GM18861 (cell line): ENCODE data around the gene ARHGAP22.
A peak's percentile ranks its signal among the peaks of the same experiment; 100 is the strongest.

Source experiments
- ATAC-seq: cut with Tn5 transposase; IDR thresholded peaks from one replicate; pipeline ENCODE4 v1.9.1; 2021; ENCODE audit not compliant: unreplicated experiment

The ARHGAP22 gene

GRCh38 chr10:48608279-48608681, 3.4 kb upstream of the ARHGAP22 start:
- ATAC-seq: peak; percentile 74

- ATAC-seq: no peak
These were observed 2.7 kb upstream of the ARHGAP22 start for GRCh38 chr10:48607356-48608278.

- no peak for ATAC-seq
These were observed 1.9 kb upstream of the ARHGAP22 start for GRCh38 chr10:48606530-48607355.

- no peak for ATAC-seq
These were observed 1.1 kb upstream of the ARHGAP22 start for GRCh38 chr10:48605786-48606529.

GRCh38 chr10:48604039-48604990, 558 bp downstream of the ARHGAP22 start:
- no peak for ATAC-seq

GRCh38 chr10:48603421-48604038, 1.3 kb downstream of the ARHGAP22 start:
- ATAC-seq: no peak

GRCh38 chr10:48602401-48603135, 2.3 kb downstream of the ARHGAP22 start:
- no peak for ATAC-seq

GRCh38 chr10:48601789-48602188, 3.1 kb downstream of the ARHGAP22 start:
- no peak for ATAC-seq

- no peak for ATAC-seq
These were observed 4.0 kb downstream of the ARHGAP22 start for GRCh38 chr10:48600645-48601505.

GRCh38 chr10:48599830-48600134, 5.1 kb downstream of the ARHGAP22 start:
- no peak for ATAC-seq

GRCh38 chr10:48598936-48599829, 5.7 kb downstream of the ARHGAP22 start:
- ATAC-seq: no peak

- no peak for ATAC-seq
These were observed 6.5 kb downstream of the ARHGAP22 start for GRCh38 chr10:48598243-48598935.

- no peak for ATAC-seq
These were observed 9.3 kb downstream of the ARHGAP22 start for GRCh38 chr10:48595539-48595932.

GRCh38 chr10:48594803-48595538, 9.9 kb downstream of the ARHGAP22 start:
- no peak for ATAC-seq

- no peak for ATAC-seq
These were observed 10.5 kb downstream of the ARHGAP22 start for GRCh38 chr10:48594371-48594770.

- no peak for ATAC-seq
These were observed 12.5 kb downstream of the ARHGAP22 start for GRCh38 chr10:48592346-48592745.
